ENCODE results near the gene AHR.

Gene AHR

DNA sequence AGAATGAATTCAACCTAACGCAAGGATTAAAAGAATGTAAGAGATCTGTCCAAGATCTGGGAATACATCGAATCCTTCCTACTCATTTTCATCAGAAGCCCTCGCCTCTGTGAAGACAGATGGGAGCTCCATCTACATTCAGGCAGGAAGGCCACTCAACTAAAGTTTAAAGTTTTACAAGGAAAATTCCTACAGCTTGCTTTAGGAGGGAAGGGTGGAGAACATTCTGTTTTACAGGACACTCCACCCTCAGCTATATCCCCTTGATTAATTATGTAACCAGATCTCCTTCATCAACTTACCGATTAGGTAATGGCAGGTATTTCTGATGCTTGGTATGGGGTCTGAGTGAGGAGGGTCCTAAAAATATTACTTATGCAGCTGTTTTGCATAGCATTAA is 5.6 kb upstream of the AHR start:
- Histone ChIP-seq H3K9me3 (ENCODE audit: control insufficient read depth, low read length) (no peaks in the 10 kb centered on the region), H3K4me3 (ENCODE audit: extremely low read depth, insufficient read depth, low read length, poor library complexity, severe bottlenecking) (no peak overlapping the region), H3K36me3 (ENCODE audit: control insufficient read depth, insufficient read depth, low read length) (no peaks in the 10 kb centered on the region), H3K4me1 (ENCODE audit: control insufficient read depth, insufficient read depth, low read length, poor library complexity, severe bottlenecking) (no peaks in the 10 kb centered on the region), H3K27ac (ENCODE audit: low read depth, low read length, severe bottlenecking) (no peak overlapping the region)
- WGBS, 2 experiments (ENCODE audit: insufficient coverage in 2 of 2) = 100% methylated on average over 1 of the region's 4 CpGs

DNA sequence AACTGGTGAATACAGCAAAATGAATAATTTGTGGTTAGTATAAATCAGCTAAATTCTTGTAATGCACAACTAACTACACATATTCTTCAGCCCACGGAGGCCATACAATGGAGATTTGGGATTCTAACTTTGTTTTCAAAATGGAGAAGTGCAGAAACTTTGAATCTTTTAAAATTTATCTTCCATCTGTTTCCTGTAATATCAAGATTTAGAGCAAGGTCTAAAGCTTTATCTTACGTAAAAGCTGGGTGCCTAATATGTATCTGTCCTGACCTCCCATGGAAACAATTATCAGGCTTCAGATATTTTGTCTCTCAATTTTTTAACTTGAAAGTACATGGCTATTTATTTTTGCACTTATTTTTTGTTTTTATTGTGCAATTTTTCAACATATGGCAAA is 5.0 kb upstream of the AHR start:
- H3K4me3 ChIP-seq (ENCODE audit: extremely low read depth, insufficient read depth, low read length, poor library complexity, severe bottlenecking) = no peak overlapping the region
- no peak overlapping the region for H3K27ac ChIP-seq (ENCODE audit: low read depth, low read length, severe bottlenecking)
- H3K4me1 ChIP-seq (ENCODE audit: control insufficient read depth, insufficient read depth, low read length, poor library complexity, severe bottlenecking) = no peaks in the 10 kb centered on the region
- no peaks in the 10 kb centered on the region for H3K36me3 ChIP-seq (ENCODE audit: control insufficient read depth, insufficient read depth, low read length)
- 73% methylated on average over 1 of the region's 2 CpGs; no CpG with 5 or more reads in 1 of the 2 experiments for WGBS, 2 experiments (ENCODE audit: insufficient coverage in 2 of 2)
- H3K9me3 ChIP-seq (ENCODE audit: control insufficient read depth, low read length) = no peaks in the 10 kb centered on the region

GRCh38 chr7:17297243-17297642 is 1.2 kb upstream of the AHR start:
- Histone ChIP-seq H3K4me3 (ENCODE audit: extremely low read depth, insufficient read depth, low read length, poor library complexity, severe bottlenecking) (no peak overlapping the region), H3K27ac (ENCODE audit: low read depth, low read length, severe bottlenecking) (no peak overlapping the region)
- WGBS, 2 experiments (ENCODE audit: insufficient coverage in 2 of 2) = 79 to 94% methylated on average over 1 to 2 of the region's 2 CpGs

GRCh38 chr7:17298840-17299482 is 509 bp downstream of the AHR start:
- Histone ChIP-seq H3K9me3 (ENCODE audit: control insufficient read depth, low read length) (no peaks in the 10 kb centered on the region), H3K27ac (ENCODE audit: low read depth, low read length, severe bottlenecking) (no peak overlapping the region), H3K4me1 (ENCODE audit: control insufficient read depth, insufficient read depth, low read length, poor library complexity, severe bottlenecking) (no peaks in the 10 kb centered on the region), H3K4me3 (ENCODE audit: extremely low read depth, insufficient read depth, low read length, poor library complexity, severe bottlenecking) (peak overlapping the region; percentile 83), H3K36me3 (ENCODE audit: control insufficient read depth, insufficient read depth, low read length) (no peaks in the 10 kb centered on the region)
- WGBS, 2 experiments (ENCODE audit: insufficient coverage in 2 of 2) = 1% methylated on average over 70 to 81 of the region's 81 CpGs

More at GRCh38 chr7:17297243-17297642, 1.2 kb upstream of the AHR start:
- H3K9me3 ChIP-seq (ENCODE audit: control insufficient read depth, low read length) = no peaks in the 10 kb centered on the region
- no peaks in the 10 kb centered on the region for H3K4me1 ChIP-seq (ENCODE audit: control insufficient read depth, insufficient read depth, low read length, poor library complexity, severe bottlenecking)
- no peaks in the 10 kb centered on the region for H3K36me3 ChIP-seq (ENCODE audit: control insufficient read depth, insufficient read depth, low read length)

- Histone ChIP-seq H3K9me3 (ENCODE audit: control insufficient read depth, low read length) (no peaks in the 10 kb centered on the region), H3K4me3 (ENCODE audit: extremely low read depth, insufficient read depth, low read length, poor library complexity, severe bottlenecking) (peak overlapping the region; percentile 83), H3K27ac (ENCODE audit: low read depth, low read length, severe bottlenecking) (no peak overlapping the region), H3K4me1 (ENCODE audit: control insufficient read depth, insufficient read depth, low read length, poor library complexity, severe bottlenecking) (no peaks in the 10 kb centered on the region), H3K36me3 (ENCODE audit: control insufficient read depth, insufficient read depth, low read length) (no peaks in the 10 kb centered on the region)
- WGBS, 2 experiments (ENCODE audit: insufficient coverage in 2 of 2) = 2 to 6% methylated on average over 5 to 8 of the region's 13 CpGs
Measured at GRCh38 chr7:17299483-17299991, 1.1 kb downstream of the AHR start.

DNA sequence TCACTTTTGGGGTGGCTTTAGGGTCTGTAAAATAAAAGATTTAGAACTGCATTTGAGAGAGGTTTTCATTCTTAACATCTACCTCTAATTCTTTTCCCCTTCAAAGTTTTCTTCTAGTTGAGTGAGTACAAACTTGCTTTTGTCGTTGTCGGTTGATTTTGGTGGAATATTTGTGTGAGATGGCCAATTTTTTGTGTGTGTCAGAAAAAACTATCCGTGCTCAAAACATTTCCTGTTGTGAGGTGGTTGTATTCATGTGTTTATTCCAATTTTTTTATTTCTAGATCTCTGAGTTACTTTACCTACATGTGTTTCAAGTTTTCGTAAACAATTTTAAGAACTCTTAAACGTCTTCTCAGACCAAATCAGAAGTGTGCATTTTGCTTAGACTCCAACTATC is 1.6 kb downstream of the AHR start:
- WGBS, 2 experiments (ENCODE audit: insufficient coverage in 2 of 2) = 73% methylated on average over 2 of the region's 5 CpGs; no CpG with 5 or more reads in 1 of the 2 experiments
- Histone ChIP-seq H3K36me3 (ENCODE audit: control insufficient read depth, insufficient read depth, low read length) (no peaks in the 10 kb centered on the region), H3K4me3 (ENCODE audit: extremely low read depth, insufficient read depth, low read length, poor library complexity, severe bottlenecking) (peak overlapping the region; percentile 83), H3K27ac (ENCODE audit: low read depth, low read length, severe bottlenecking) (no peak overlapping the region), H3K9me3 (ENCODE audit: control insufficient read depth, low read length) (no peaks in the 10 kb centered on the region), H3K4me1 (ENCODE audit: control insufficient read depth, insufficient read depth, low read length, poor library complexity, severe bottlenecking) (no peaks in the 10 kb centered on the region)

- H3K4me1 ChIP-seq (ENCODE audit: control insufficient read depth, insufficient read depth, low read length, poor library complexity, severe bottlenecking) = peaks cover 4% of the 10 kb centered on the region
- no peak overlapping the region for H3K27ac ChIP-seq (ENCODE audit: low read depth, low read length, severe bottlenecking)
- H3K4me3 ChIP-seq (ENCODE audit: extremely low read depth, insufficient read depth, low read length, poor library complexity, severe bottlenecking) = peak overlapping the region; percentile 83
- no peaks in the 10 kb centered on the region for H3K36me3 ChIP-seq (ENCODE audit: control insufficient read depth, insufficient read depth, low read length)
- no CpG with 5 or more reads among the region's 1 CpG for WGBS, 2 experiments (ENCODE audit: insufficient coverage in 2 of 2)
- no peaks in the 10 kb centered on the region for H3K9me3 ChIP-seq (ENCODE audit: control insufficient read depth, low read length)
Measured at GRCh38 chr7:17300437-17300836, 2.0 kb downstream of the AHR start.

DNA sequence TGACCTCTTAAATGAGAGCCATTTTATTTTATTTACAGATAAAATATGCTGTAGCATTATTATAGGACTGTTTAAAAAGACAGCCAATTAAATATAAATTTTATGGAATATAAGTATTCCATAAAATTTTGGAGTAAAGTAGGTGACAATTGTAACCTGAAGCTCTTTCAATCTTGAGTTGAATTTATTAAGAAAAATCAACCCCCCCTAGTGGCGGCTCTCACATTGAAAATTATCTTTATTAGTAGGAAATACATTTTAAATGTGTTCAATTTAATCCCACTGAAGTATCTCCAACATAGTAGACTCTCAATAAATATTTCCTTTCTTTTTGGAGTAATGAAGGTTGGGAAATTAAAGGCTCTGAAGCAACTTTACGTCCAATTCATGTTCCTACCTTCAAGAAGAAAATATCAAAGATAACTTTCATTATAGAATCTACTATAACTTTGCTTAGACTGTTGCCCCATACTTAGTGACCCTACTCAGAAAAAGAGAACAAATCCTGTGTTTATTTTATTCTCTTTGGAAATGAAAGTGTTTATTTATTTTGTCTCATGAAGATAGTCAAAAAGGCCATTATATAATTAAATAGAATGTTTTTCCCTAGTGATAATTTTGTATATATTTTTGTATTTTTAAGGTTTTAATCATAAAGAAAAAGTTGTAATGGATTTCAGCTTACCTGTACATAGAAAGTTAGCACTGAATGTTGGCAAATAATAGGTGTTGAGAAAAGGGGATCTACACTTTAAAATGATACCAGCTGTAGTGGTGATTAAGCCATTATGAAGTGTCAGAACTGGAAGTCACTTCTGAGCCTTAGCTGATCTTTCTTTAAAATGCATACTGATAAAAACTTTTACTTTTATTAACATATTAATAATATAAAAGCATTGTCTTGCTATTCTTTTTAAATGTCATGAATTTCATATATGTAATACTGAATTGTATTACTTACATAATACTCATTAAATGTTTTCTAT is 3.3 kb downstream of the AHR start:
- Histone ChIP-seq H3K36me3 (ENCODE audit: control insufficient read depth, insufficient read depth, low read length) (no peaks in the 10 kb centered on the region), H3K9me3 (ENCODE audit: control insufficient read depth, low read length) (no peaks in the 10 kb centered on the region), H3K4me3 (ENCODE audit: extremely low read depth, insufficient read depth, low read length, poor library complexity, severe bottlenecking) (peak overlapping the region; percentile 83), H3K27ac (ENCODE audit: low read depth, low read length, severe bottlenecking) (no peak overlapping the region), H3K4me1 (ENCODE audit: control insufficient read depth, insufficient read depth, low read length, poor library complexity, severe bottlenecking) (peaks cover 5% of the 10 kb centered on the region)
- WGBS, 2 experiments (ENCODE audit: insufficient coverage in 2 of 2) = no CpG with 5 or more reads among the region's 2 CpGs

DNA sequence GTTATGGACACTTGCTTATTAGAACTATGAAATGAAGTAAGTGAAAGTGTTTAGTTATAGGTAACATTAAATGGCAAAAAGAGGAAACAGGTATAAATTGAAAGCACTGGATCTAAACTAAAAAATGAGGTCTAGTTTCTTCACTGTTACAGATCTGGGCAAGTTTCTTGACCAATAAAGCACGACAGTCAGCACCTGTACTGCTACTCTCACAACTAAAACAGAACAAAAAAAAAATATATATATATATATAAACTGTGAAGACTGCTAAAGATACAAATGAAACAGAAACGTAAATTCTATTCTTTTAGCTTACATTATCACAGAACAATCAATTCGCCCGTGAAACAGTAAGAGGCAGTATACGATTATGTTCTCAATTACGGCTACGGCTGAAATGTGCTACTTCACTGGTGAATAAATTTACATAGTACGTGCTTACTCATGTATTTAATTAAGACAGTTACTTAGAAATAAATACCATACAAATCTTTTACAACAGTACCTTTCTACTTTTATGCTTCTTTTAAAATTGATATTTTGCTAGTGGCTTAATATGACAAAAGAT is 4.2 kb downstream of the AHR start:
- Histone ChIP-seq H3K4me1 (ENCODE audit: control insufficient read depth, insufficient read depth, low read length, poor library complexity, severe bottlenecking) (peaks cover 5% of the 10 kb centered on the region), H3K4me3 (ENCODE audit: extremely low read depth, insufficient read depth, low read length, poor library complexity, severe bottlenecking) (no peak overlapping the region), H3K9me3 (ENCODE audit: control insufficient read depth, low read length) (no peaks in the 10 kb centered on the region), H3K36me3 (ENCODE audit: control insufficient read depth, insufficient read depth, low read length) (no peaks in the 10 kb centered on the region), H3K27ac (ENCODE audit: low read depth, low read length, severe bottlenecking) (no peak overlapping the region)
- 90% methylated on average over 2 of the region's 8 CpGs; no CpG with 5 or more reads in 1 of the 2 experiments for WGBS, 2 experiments (ENCODE audit: insufficient coverage in 2 of 2)

- no peaks in the 10 kb centered on the region for H3K9me3 ChIP-seq (ENCODE audit: control insufficient read depth, low read length)
- peaks cover 3% of the 10 kb centered on the region for H3K36me3 ChIP-seq (ENCODE audit: control insufficient read depth, insufficient read depth, low read length)
- peaks cover 5% of the 10 kb centered on the region for H3K4me1 ChIP-seq (ENCODE audit: control insufficient read depth, insufficient read depth, low read length, poor library complexity, severe bottlenecking)
- H3K4me3 ChIP-seq (ENCODE audit: extremely low read depth, insufficient read depth, low read length, poor library complexity, severe bottlenecking) = no peak overlapping the region
- no peak overlapping the region for H3K27ac ChIP-seq (ENCODE audit: low read depth, low read length, severe bottlenecking)
Measured at GRCh38 chr7:17304926-17305325, 6.5 kb downstream of the AHR start.
